Left colon (tissue), 2 donors: ENCODE measurements around the gene CACNB2. TPM values are rescaled to one million over a fixed set of nuclear protein-coding genes. Genes with fewer than 3 reads are reported as not detected.

Source experiments
- ATAC-seq: fragments of 200-7000 bp; cut with Tn5 transposase; one replicate; pipeline ENCODE4 v1.9.1; 2020; ENCODE audit warnings: mild to moderate bottlenecking, moderate library complexity
- DNase-seq, 2 donors: peaks; one replicate each; pipeline ENCODE4 v3.0.0-alpha.2; 2020
- intact Hi-C, 2 donors: fragments of 100-400 bp; cut with DNase I in 1 of 2; cut with micrococcal nuclease in 1 of 2; formaldehyde crosslinking; loops; one replicate each; pipeline versions ENCODE4 v1.11.2 to v1.14.0; 2022; cut with DNase I, micrococcal nuclease
- total RNA-seq, 2 donors: library from RNA; stranded (reverse); fragmentation: NEBNext Ultra II Directional; extraction: Animal tissue kit (Norgen Biotek cat#: 25700); gene quantifications; one replicate each; pipeline ENCODE4 v1.2.1, GENCODE V29; 2021
- donor health status: DM: no; HTN: no; CAD: no.
- donor health status: DM: yes; HTN: yes; CAD: no.

The CACNB2 gene
- total RNA-seq, 2 donors from 2014 or later, result 13.3 to 17.9 TPM

- ATAC-seq (peak; percentile 40), DNase-seq (no peak)
- intact Hi-C loops, result no loop called here
Observed at GRCh38 chr10:18508587-18508986, 368.4 kb downstream of the CACNB2 start.

- ATAC-seq, result no peak
- no peak for DNase-seq
- intact Hi-C loops, result no loop called here
Observed at GRCh38 chr10:18514537-18514936, 374.3 kb downstream of the CACNB2 start.

GRCh38 chr10:18516851-18517250 lies 376.6 kb downstream of the CACNB2 start:
- no peak for ATAC-seq
- intact Hi-C loops, result no loop called here
- no peak for DNase-seq

- DNase-seq (no peak), ATAC-seq (no peak)
- intact Hi-C loops, result no loop called here
Observed at GRCh38 chr10:18523025-18523424, 382.8 kb downstream of the CACNB2 start.

GRCh38 chr10:18523858-18524257 lies 383.6 kb downstream of the CACNB2 start:
- no peak for DNase-seq
- no peak for ATAC-seq
- intact Hi-C loops, result no loop called here

- ATAC-seq (no peak), DNase-seq (no peak)
- intact Hi-C loops, result no loop called here
Observed at GRCh38 chr10:18527687-18528086, 387.5 kb downstream of the CACNB2 start.

- DNase-seq (no peak), ATAC-seq (no peak)
- intact Hi-C loops, result no loop called here
Observed at GRCh38 chr10:18528292-18528691, 388.1 kb downstream of the CACNB2 start.

GRCh38 chr10:18532881-18533535 lies 392.8 kb downstream of the CACNB2 start:
- ATAC-seq (no peak), DNase-seq (no peak)
- intact Hi-C loops, result no loop called here

GRCh38 chr10:18533896-18534295 lies 393.7 kb downstream of the CACNB2 start:
- no peak for DNase-seq
- intact Hi-C loops, result no loop called here
- no peak for ATAC-seq

GRCh38 chr10:18539335-18539734 lies 399.1 kb downstream of the CACNB2 start:
- no peak for DNase-seq
- no peak for ATAC-seq
- intact Hi-C loops, result no loop called here

GRCh38 chr10:18540195-18540594 lies 400.0 kb downstream of the CACNB2 start:
- intact Hi-C loops, result no loop called here
- DNase-seq (no peak), ATAC-seq (no peak)

- intact Hi-C loops, result no loop called here
- ATAC-seq (no peak), DNase-seq (no peak)
Observed at GRCh38 chr10:18542832-18543231, 402.6 kb downstream of the CACNB2 start.

- ATAC-seq (no peak), DNase-seq (no peak)
- intact Hi-C loops, result no loop called here
Observed at GRCh38 chr10:18545621-18546305, 405.5 kb downstream of the CACNB2 start.

GRCh38 chr10:18549105-18549504 lies 408.9 kb downstream of the CACNB2 start:
- no peak for DNase-seq
- intact Hi-C loops, result no loop called here
- ATAC-seq, result no peak

GRCh38 chr10:18551473-18551872 lies 411.2 kb downstream of the CACNB2 start:
- intact Hi-C loops, result no loop called here

GRCh38 chr10:18554479-18554878 lies 414.3 kb downstream of the CACNB2 start:
- no peak for DNase-seq
- ATAC-seq, result no peak
- intact Hi-C loops, result no loop called here

More at GRCh38 chr10:18551473-18551872, 411.2 kb downstream of the CACNB2 start:
- ATAC-seq, result no peak
- no peak for DNase-seq

GRCh38 chr10:18556522-18557147 lies 416.4 kb downstream of the CACNB2 start:
- DNase-seq (no peak), ATAC-seq (no peak)
- intact Hi-C loops, result no loop called here

GRCh38 chr10:18557960-18558359 lies 417.7 kb downstream of the CACNB2 start:
- intact Hi-C loops, result no loop called here
- DNase-seq (no peak), ATAC-seq (no peak)

GRCh38 chr10:18561861-18562551 lies 421.8 kb downstream of the CACNB2 start:
- DNase-seq, result no peak
- no peak for ATAC-seq
- intact Hi-C loops, result no loop called here
